K562 (cell line): ENCODE measurements around the gene LZTS3. TPM values are rescaled to one million over a fixed set of nuclear protein-coding genes. Genes with fewer than 3 reads are reported as not detected.

ENCODE experiments used
- HCFC1 ChIP-seq: IDR thresholded peaks from 2 replicates; pipeline ENCODE4 v1.6.1; 2012; ENCODE audit warnings: low read depth, low read length, improper control_type of control experiment
- HDAC1 ChIP-seq, 2 experiments: fragments of 450-650 bp; IDR thresholded peaks; 2 replicates each; pipeline ENCODE4 v1.6.1; 2016 to 2017; ENCODE audit warnings: inconsistent platforms in 1 of 2, mild to moderate bottlenecking in 1 of 2, moderate library complexity in 1 of 2
- JUND ChIP-seq, 2 experiments: IDR thresholded peaks; 2 replicates in 1 of 2; 3 replicates in 1 of 2; pipeline ENCODE4 v1.6.1; 2011; ENCODE audit warnings: borderline replicate concordance in 2 of 2, low read depth in 2 of 2, low read length in 2 of 2, improper control_type of control experiment in 1 of 2, missing biosample characterization in 1 of 2, missing genetic modification characterization in 1 of 2, missing genetic modification reagents in 1 of 2
- KDM5B ChIP-seq: fragments of 200-600 bp; sonication (generic); IDR thresholded peaks from 2 replicates; pipeline ENCODE4 v1.6.1; 2012; ENCODE audit warnings: low read depth, mild to moderate bottlenecking, moderate library complexity, low read length, control low read depth, inconsistent platforms; ENCODE audit not compliant: insufficient replicate concordance
- KLF1 ChIP-seq: fragments of 450-650 bp; IDR thresholded peaks from 2 replicates; pipeline ENCODE4 v1.6.1; 2016; ENCODE audit warnings: missing genetic modification characterization, missing compliant biosample characterization
- MEF2D ChIP-seq: conservative IDR thresholded peaks from 2 replicates; pipeline ENCODE4 v1.6.1; 2016; ENCODE audit warnings: low read depth, missing genetic modification characterization, missing compliant biosample characterization
- NFIX ChIP-seq: fragments of 250-450 bp; sonication (Bioruptor Pico); IDR thresholded peaks from 2 replicates; pipeline ENCODE4 v1.4.0; 2020; ENCODE audit warnings: low read depth, mild to moderate bottlenecking, moderate library complexity
- NONO ChIP-seq, 2 experiments: fragments of 200-400 bp in 1 of 2; fragments of 450-650 bp in 1 of 2; formaldehyde crosslinking in 1 of 2; IDR thresholded peaks; 2 replicates each; pipeline ENCODE4 v1.6.1; 2017; ENCODE audit warnings: low read depth in 2 of 2, mild to moderate bottlenecking in 2 of 2, moderate library complexity in 2 of 2, low read length in 1 of 2
- NRF1 ChIP-seq, 2 experiments: fragments of 450-650 bp; IDR thresholded peaks in 1 of 2; conservative IDR thresholded peaks in 1 of 2; 2 replicates each; pipeline ENCODE4 v1.6.1; 2014; ENCODE audit warnings: mild to moderate bottlenecking in 2 of 2
- PML ChIP-seq: IDR thresholded peaks from 2 replicates; pipeline ENCODE4 v1.6.1; 2012; ENCODE audit warnings: low read length, inconsistent platforms
- POLR2AphosphoS5 ChIP-seq: IDR thresholded peaks from 2 replicates; pipeline ENCODE4 v1.6.1; 2011; ENCODE audit warnings: mild to moderate bottlenecking, low read depth, low read length, moderate library complexity; ENCODE audit not compliant: control insufficient read depth, insufficient read depth
- RAD21 ChIP-seq, 2 experiments: fragments of 250-450 bp in 1 of 2; fragments of 450-650 bp in 1 of 2; sonication (Bioruptor Pico) in 1 of 2; formaldehyde crosslinking in 1 of 2; IDR thresholded peaks in 1 of 2; conservative IDR thresholded peaks in 1 of 2; 2 replicates each; pipeline versions ENCODE4 v1.4.0 to v1.8.0; 2020 to 2022; ENCODE audit warnings: mild to moderate bottlenecking in 2 of 2, moderate library complexity in 1 of 2
- SLC30A9 ChIP-seq: fragments of 250-450 bp; sonication (Bioruptor Pico); IDR thresholded peaks from 2 replicates; pipeline ENCODE4 v1.8.0; 2022; ENCODE audit warnings: mild to moderate bottlenecking, moderate library complexity
- SRSF7 ChIP-seq: fragments of 200-400 bp; formaldehyde crosslinking; optimal IDR thresholded peaks from 2 replicates; pipeline ENCODE3; 2017; ENCODE audit warnings: mild to moderate bottlenecking, low read depth, low read length
- TAF1 ChIP-seq: IDR thresholded peaks from 2 replicates; pipeline ENCODE4 v1.6.1; 2011; ENCODE audit warnings: mild to moderate bottlenecking, low read length, moderate library complexity; ENCODE audit not compliant: insufficient read depth, control insufficient read depth, severe bottlenecking; ENCODE audit errors: extremely low read depth
- TFAM ChIP-seq: fragments of 250-450 bp; sonication (Bioruptor Pico); conservative IDR thresholded peaks from 2 replicates; pipeline ENCODE4 v1.5.0; 2021; ENCODE audit warnings: mild to moderate bottlenecking, moderate library complexity
- YBX1 ChIP-seq: fragments of 450-650 bp; IDR thresholded peaks from 2 replicates; pipeline ENCODE4 v1.7.1; 2016; ENCODE audit warnings: mild to moderate bottlenecking
- ZFPM2 ChIP-seq: fragments of 250-450 bp; sonication (Bioruptor Pico); IDR thresholded peaks from 2 replicates; pipeline ENCODE4 v1.5.1; 2022; ENCODE audit warnings: mild to moderate bottlenecking
- ZNF197 ChIP-seq: fragments of 200-800 bp; sonication (Bioruptor generic); IDR thresholded peaks from 2 replicates; pipeline ENCODE4 v1.6.1; 2016; ENCODE audit warnings: low read depth, missing genetic modification characterization, missing compliant biosample characterization
- ZNF224 ChIP-seq: sonication (generic); formaldehyde crosslinking; IDR thresholded peaks from 2 replicates; pipeline ENCODE4 v1.8.0; 2022; ENCODE audit warnings: mild to moderate bottlenecking, missing genetic modification reagents
- ZNF282 ChIP-seq: sonication (generic); formaldehyde crosslinking; IDR thresholded peaks from 2 replicates; pipeline ENCODE4 v1.8.1; 2023; ENCODE audit warnings: missing genetic modification reagents
- ZNF589 ChIP-seq: fragments of 200-800 bp; sonication (Bioruptor generic); IDR thresholded peaks from 2 replicates; pipeline ENCODE4 v1.6.1; 2016; ENCODE audit warnings: low read depth, missing genetic modification characterization, missing compliant biosample characterization
- ZSCAN29 ChIP-seq: fragments of 450-650 bp; IDR thresholded peaks from 2 replicates; pipeline ENCODE4 v1.6.1; 2017
- polyA plus RNA-seq, 8 experiments: library from polyadenylated mRNA; depleted of rRNA in 4 of 8; stranded (reverse) in 5 of 8; unstranded in 3 of 8; fragments of >200 nt; fragmentation: Nextera tagmentation in 2 of 8; fragmentation: Illumina TruSeq in 1 of 8; extraction: Ambion mirVana in 2 of 8; extraction: Trizol in 1 of 8; gene quantifications; 2 replicates each; pipeline versions ENCODE4 v1.2.1 to v1.2.3, GENCODE V29; 2011 to 2014; ENCODE audit warnings: inconsistent platforms in 1 of 8, missing spikeins in 1 of 8
- total RNA-seq, 7 experiments: library from RNA; depleted of rRNA in 6 of 7; stranded (reverse); fragments of >200 nt in 6 of 7; fragmentation: Illumina TruSeq in 2 of 7; extraction: Trizol in 2 of 7; gene quantifications; 2 replicates each; pipeline versions ENCODE4 v1.2.1 to v1.2.3, GENCODE V29; 2011 to 2021; ENCODE audit warnings: low replicate concordance in 1 of 7
- TF ChIP-seq, protein P1 (sequence below): fragments of 250-450 bp; sonication (Bioruptor Pico); IDR thresholded peaks from 2 replicates; pipeline ENCODE4 v1.5.0; 2021; ENCODE audit warnings: mild to moderate bottlenecking, moderate library complexity
- TF ChIP-seq, protein P2 (sequence below): fragments of 450-650 bp; IDR thresholded peaks from 2 replicates; pipeline ENCODE4 v1.6.1; 2016

Gene LZTS3
- total and polyA plus RNA-seq, 9 of the 15 experiments (the other 6 are each of a cell fraction or from before 2014, with no cell fraction given): 0.07 to 2.9 (median 2.0) TPM

DNA sequence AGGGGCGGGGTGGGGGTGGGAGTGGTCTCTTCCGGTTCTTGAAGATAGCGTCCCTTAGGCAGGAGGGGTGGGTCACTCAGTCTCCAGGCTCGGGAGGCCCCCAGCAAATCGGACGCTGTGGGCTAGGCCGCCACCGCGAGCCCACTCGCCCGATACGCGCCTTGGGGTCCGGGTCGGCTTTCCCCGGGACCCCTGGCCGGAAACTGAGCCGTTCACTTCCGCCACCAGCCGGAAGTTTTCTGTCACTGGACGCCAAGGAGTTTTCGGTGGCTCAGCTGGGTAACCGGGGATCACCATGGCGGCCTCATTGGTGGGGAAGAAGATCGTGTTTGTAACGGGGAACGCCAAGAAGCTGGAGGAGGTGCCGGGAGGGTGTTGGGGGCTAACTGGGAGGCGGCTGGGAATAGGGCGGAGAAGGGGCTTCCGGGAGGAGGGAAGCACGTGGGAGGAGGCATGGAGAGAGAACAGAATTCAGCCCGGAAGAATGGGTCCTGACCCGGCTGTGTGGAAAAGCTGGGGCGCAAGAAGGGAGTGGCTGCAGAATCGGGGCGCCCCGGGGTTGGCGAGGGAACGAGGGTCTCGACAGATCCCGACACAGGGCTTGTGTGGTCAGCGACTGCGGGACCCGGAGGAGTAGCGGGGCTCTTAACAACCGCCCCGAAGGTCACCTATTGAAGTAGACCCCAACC lies 36.1 kb upstream of the LZTS3 start, which contains the start of gene ITPA (continued):
- TF ChIP-seq, protein P1, sequence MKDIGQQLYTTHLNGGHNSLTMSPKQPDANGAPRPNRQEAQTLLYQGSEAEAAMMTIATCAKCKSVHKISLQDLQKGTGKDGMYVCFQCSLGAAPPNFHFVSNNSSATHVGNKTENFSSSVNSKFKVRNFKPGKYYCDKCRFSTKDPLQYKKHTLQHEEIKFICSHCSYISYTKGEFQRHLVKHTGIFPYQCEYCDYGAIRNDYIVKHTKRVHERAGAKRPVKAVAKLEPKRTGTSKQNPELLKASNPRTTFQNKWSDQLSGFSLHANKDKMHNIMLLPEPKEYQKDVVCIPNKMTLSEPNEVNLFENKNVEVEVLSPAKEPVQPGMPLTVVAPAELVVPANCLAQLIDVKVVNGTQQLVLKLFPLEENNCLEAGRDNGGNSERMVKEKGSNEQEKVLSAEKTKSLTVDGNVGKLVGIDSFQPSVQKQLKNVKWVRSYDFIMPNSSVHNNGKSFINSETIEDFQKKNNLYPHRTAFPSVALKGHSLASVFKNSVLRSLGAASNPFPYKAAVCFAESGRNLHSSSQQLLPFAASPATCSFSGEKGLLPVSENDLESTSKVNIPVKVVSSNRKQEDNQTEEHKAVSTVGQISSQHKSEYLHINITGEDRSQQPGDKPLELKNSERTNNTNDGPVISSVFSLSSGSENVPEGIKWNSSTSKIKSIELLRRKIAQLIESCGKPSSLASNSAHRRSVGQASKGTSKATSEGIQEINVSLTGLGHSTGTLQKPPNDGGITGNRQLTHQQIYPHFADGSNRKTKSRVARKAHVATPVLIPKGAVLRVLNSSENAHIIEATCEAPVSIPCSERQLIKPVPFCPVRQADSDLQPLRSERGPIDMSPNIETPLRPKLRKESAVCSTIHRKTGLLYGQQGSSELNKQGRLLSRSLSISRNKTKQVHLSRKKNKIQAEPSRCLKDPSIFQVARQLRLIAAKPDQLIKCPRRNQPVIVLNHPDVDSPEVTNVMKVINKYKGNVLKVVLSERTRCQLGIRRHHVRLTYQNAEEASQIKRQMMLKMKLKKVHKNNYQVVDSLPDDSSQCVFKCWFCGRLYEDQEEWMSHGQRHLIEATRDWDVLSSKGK (CRISPR knock-in tag): no peak
- TF ChIP-seq RAD21 (CRISPR knock-in tag; conservative IDR thresholded peaks at IDR 0.05 in 1 of 2, IDR thresholded peaks at IDR 0.05 in 1 of 2): no peak
- TF ChIP-seq TFAM (CRISPR knock-in tag): no peak
- no peak for TF ChIP-seq NFIX (CRISPR knock-in tag)
- no peak for TF ChIP-seq SRSF7
- TF ChIP-seq YBX1: no peak
- no peak for TF ChIP-seq SLC30A9 (CRISPR knock-in tag)
- TF ChIP-seq KDM5B: peak; percentile 78
- TF ChIP-seq ZNF224: no peak
- TF ChIP-seq ZFPM2 (CRISPR knock-in tag): no peak
- TF ChIP-seq ZSCAN29: no peak
- peak; percentile 53 for TF ChIP-seq TAF1
- TF ChIP-seq ZNF282 (CRISPR knock-in tag): no peak
- TF ChIP-seq HDAC1 (IDR thresholded peaks at IDR 0.05): peak in 1 of 2 experiments; percentile 97; a peak in 2 of 4 replicates
- no peak for TF ChIP-seq ZNF197
- TF ChIP-seq HCFC1: peak; percentile 23; the same call in 1 of the 2 replicates
- TF ChIP-seq NRF1 (conservative IDR thresholded peaks at IDR 0.05 in 1 of 2, IDR thresholded peaks at IDR 0.05 in 1 of 2): no peak
- no peak for TF ChIP-seq KLF1 (tag)
- peak; percentile 51; the same call in 1 of the 2 replicates for TF ChIP-seq PML
- peak; percentile 62 for TF ChIP-seq POLR2AphosphoS5
- TF ChIP-seq JUND (IDR thresholded peaks at IDR 0.05; ENCODE audit: borderline replicate concordance, low read depth, low read length): no peak
- no peak for TF ChIP-seq JUND (tag; IDR thresholded peaks at IDR 0.05; ENCODE audit: borderline replicate concordance, low read depth, low read length)
- no peak for TF ChIP-seq MEF2D (tag)
- TF ChIP-seq NONO (IDR thresholded peaks at IDR 0.05; ENCODE audit: low read depth in 2 of 2, low read length in 1 of 2): no peak
- no peak for TF ChIP-seq ZNF589 (CRISPR knock-in tag)
- TF ChIP-seq, protein P2, sequence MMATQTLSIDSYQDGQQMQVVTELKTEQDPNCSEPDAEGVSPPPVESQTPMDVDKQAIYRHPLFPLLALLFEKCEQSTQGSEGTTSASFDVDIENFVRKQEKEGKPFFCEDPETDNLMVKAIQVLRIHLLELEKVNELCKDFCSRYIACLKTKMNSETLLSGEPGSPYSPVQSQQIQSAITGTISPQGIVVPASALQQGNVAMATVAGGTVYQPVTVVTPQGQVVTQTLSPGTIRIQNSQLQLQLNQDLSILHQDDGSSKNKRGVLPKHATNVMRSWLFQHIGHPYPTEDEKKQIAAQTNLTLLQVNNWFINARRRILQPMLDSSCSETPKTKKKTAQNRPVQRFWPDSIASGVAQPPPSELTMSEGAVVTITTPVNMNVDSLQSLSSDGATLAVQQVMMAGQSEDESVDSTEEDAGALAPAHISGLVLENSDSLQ: peak; percentile 33; the same call in 1 of the 2 replicates
